Measurements from ENCODE around the gene PGM2.

GRCh38 chr4:37816719-37817118 lies 9.8 kb upstream of the PGM2 start:
- TF ChIP-seq FOXM1 (IDR thresholded peaks at IDR 0.05; ENCODE audit: borderline replicate concordance, low read depth) (no peak), RAD21 (IDR thresholded peaks at IDR 0.05; ENCODE audit: low read depth) (no peak), NFIC (IDR thresholded peaks at IDR 0.05) (no peak)
